Thoracic aorta (tissue), 2 donors: ENCODE data around the gene PRPF6. TPM values are rescaled to one million over a fixed set of nuclear protein-coding genes. Genes with fewer than 3 reads are reported as not detected.

Experiments
- ATAC-seq: fragments of 150-250 bp; one replicate; pipeline ENCODE4 v1.8.0; 2017; ENCODE audit warnings: low read depth; ENCODE audit not compliant: insufficient number of reproducible peaks, low FRiP score
- DNase-seq: peaks from one replicate; pipeline ENCODE4 v3.0.0-alpha.2; 2020; ENCODE audit warnings: low spot score
- H3K27ac ChIP-seq, 2 donors: fragments of 200-600 bp; sonication (generic); 1 replicate in 1 of 2; 2 replicates in 1 of 2; pipeline ENCODE4 v1.5.1; 2016; ENCODE audit warnings: mild to moderate bottlenecking in 2 of 2, moderate library complexity in 2 of 2
- H3K27me3 ChIP-seq: fragments of 200-600 bp; sonication (generic); replicated peaks from 2 replicates; pipeline ENCODE4 v1.6.0; 2016; ENCODE audit warnings: mild to moderate bottlenecking; ENCODE audit not compliant: insufficient read depth
- H3K36me3 ChIP-seq: fragments of 200-600 bp; sonication (generic); one replicate; pipeline ENCODE4 v1.5.1; 2016
- H3K4me1 ChIP-seq, 2 donors: fragments of 200-600 bp; sonication (generic); 1 replicate in 1 of 2; 2 replicates in 1 of 2; pipeline versions ENCODE4 v1.5.1 to v1.6.0; 2016; ENCODE audit warnings: low read depth in 2 of 2, mild to moderate bottlenecking in 1 of 2; ENCODE audit not compliant: control insufficient read depth in 1 of 2
- H3K4me3 ChIP-seq: fragments of 200-600 bp; sonication (generic); 2 replicates; pipeline ENCODE4 v1.5.1; 2016; ENCODE audit warnings: mild to moderate bottlenecking
- H3K9me3 ChIP-seq: fragments of 200-600 bp; sonication (generic); 2 replicates; pipeline ENCODE4 v1.5.1; 2016
- total RNA-seq, 2 donors: library from RNA; depleted of rRNA; stranded (reverse); fragments of >200 nt; gene quantifications; one replicate each; pipeline versions ENCODE4 v1.1.0 to v1.2.3, GENCODE V29; 2016
- TF ChIP-seq, protein P1 (sequence below): fragments of 200-600 bp; sonication (generic); IDR thresholded peaks from one replicate; pipeline ENCODE4 v1.5.1; 2019; ENCODE audit warnings: antibody characterized with exemption

PRPF6 gene
- total RNA-seq, 2 donors from 2014 or later = 51.9 to 52.9 TPM

GRCh38 chr20:64027981-64028685, 47.2 kb downstream of the PRPF6 start:
- DNase-seq (no peak), ATAC-seq (no peak)
- H3K36me3 ChIP-seq = peaks cover 87% of the 10 kb centered on the region

GRCh38 chr20:64029293-64030117, 48.6 kb downstream of the PRPF6 start:
- TF ChIP-seq, protein P1, sequence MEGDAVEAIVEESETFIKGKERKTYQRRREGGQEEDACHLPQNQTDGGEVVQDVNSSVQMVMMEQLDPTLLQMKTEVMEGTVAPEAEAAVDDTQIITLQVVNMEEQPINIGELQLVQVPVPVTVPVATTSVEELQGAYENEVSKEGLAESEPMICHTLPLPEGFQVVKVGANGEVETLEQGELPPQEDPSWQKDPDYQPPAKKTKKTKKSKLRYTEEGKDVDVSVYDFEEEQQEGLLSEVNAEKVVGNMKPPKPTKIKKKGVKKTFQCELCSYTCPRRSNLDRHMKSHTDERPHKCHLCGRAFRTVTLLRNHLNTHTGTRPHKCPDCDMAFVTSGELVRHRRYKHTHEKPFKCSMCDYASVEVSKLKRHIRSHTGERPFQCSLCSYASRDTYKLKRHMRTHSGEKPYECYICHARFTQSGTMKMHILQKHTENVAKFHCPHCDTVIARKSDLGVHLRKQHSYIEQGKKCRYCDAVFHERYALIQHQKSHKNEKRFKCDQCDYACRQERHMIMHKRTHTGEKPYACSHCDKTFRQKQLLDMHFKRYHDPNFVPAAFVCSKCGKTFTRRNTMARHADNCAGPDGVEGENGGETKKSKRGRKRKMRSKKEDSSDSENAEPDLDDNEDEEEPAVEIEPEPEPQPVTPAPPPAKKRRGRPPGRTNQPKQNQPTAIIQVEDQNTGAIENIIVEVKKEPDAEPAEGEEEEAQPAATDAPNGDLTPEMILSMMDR = no peak
- ATAC-seq (no peak), DNase-seq (no peak)
- Histone ChIP-seq H3K27me3 (no peaks in the 10 kb centered on the region), H3K27ac (no peak overlapping the region), H3K36me3 (peaks cover 76% of the 10 kb centered on the region), H3K4me3 (no peak overlapping the region), H3K9me3 (no peaks in the 10 kb centered on the region), H3K4me1 (no peaks in the 10 kb centered on the region)

More at GRCh38 chr20:64027981-64028685, 47.2 kb downstream of the PRPF6 start:
- TF ChIP-seq, protein P1 = no peak
- H3K27ac ChIP-seq = no peak overlapping the region
- H3K27me3 ChIP-seq = no peaks in the 10 kb centered on the region
- H3K4me1 ChIP-seq = no peaks in the 10 kb centered on the region
- H3K9me3 ChIP-seq = no peaks in the 10 kb centered on the region
- no peak overlapping the region for H3K4me3 ChIP-seq

DNA sequence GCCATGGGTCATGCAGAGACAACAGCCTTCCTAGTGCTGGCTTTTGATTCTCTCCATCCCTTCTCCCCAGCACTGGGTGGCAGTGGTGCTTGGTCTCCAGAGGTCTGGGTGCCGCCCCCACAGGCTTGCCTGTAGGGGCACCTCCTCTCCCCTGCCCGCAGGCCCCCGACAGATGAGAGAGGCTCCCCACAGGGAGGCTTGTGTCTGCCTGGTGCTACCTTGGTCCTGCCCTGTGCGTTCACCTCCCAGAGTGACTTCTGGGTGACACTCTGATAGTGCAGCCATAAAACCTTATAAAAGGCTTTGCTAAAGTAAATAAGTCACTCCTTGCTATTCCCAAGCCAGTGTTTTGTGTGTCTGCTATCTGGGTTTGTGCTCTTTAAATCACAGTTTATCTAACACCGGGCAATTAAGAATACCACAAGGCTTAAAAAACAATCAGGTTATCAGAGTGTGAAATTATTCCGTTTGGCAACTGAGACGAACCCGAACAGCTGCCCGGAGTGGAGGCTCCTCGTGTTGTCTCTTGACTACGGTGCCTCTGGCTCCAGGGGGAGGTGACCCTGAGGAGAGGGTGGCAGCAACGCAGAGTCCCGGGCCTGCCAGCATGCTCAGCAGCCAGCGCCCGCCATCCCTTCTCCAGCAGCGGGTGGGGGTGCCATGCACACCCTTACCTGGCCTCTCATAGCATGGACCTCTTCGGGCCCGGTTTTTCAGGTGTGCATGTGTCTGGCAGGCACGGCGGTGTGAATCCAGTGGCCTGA, 49.6 kb downstream of the PRPF6 start:
- ATAC-seq (no peak), DNase-seq (no peak)
- TF ChIP-seq, protein P1 = no peak
- Histone ChIP-seq H3K27ac (no peak overlapping the region), H3K9me3 (no peaks in the 10 kb centered on the region), H3K4me1 (no peaks in the 10 kb centered on the region), H3K4me3 (no peak overlapping the region), H3K27me3 (no peaks in the 10 kb centered on the region), H3K36me3 (peaks cover 66% of the 10 kb centered on the region)

DNA sequence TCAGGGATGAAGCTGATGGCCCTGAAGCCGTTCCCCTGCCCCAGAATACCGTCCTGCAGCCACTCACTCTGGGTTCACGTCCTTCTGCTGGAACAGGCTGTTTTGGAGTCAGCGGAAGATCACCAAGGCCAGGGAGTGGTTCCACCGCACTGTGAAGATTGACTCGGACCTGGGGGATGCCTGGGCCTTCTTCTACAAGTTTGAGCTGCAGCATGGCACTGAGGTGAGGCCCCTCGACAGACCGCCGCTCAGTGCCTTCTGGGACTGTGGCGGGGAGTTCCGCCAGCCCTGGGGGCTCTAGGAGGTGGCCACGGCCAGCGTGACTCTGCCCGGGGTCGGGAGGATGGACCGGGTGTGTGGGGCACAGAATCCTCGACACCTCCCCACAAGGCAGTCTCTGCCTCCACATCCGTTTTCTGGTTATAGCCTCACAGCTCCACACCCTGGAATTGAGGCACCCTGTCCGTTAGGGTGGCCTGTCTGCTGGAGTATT, 50.9 kb downstream of the PRPF6 start:
- Histone ChIP-seq H3K4me1 (no peaks in the 10 kb centered on the region), H3K4me3 (no peak overlapping the region), H3K36me3 (peaks cover 54% of the 10 kb centered on the region), H3K27me3 (no peaks in the 10 kb centered on the region), H3K9me3 (no peaks in the 10 kb centered on the region), H3K27ac (no peak overlapping the region)
- TF ChIP-seq, protein P1 = no peak
- ATAC-seq = no peak
- no peak for DNase-seq
